Common myeloid progenitor, CD34-positive (primary cell): ENCODE data around the gene PPFIA3.
"Not testable (repeated sequence)": the region's sequence is repeated elsewhere in the genome, so short reads cannot be mapped to it uniquely, and the experiment has no call there.

Source experiments
- CTCF ChIA-PET: fragments of 350-600 bp; sonication (Branson Sonifier 250); formaldehyde crosslinking; loops from one replicate; lab custom pipeline; 2021; ENCODE audit warnings: antibody characterized with exemption; lab: Charles Lee
- POLR2A ChIA-PET: fragments of 350-600 bp; sonication (Branson Sonifier 250); formaldehyde crosslinking; loops from one replicate; lab custom pipeline; 2021; ENCODE audit warnings: antibody characterized with exemption; lab: Charles Lee
- DNase-seq, 3 donors: peaks; one replicate each; pipeline versions ENCODE4 v3.0.0 to v3.0.0-alpha.2; 2013
- H3K27ac ChIP-seq, 2 experiments: 1 replicate in 1 of 2; 2 replicates in 1 of 2; pipeline ENCODE4 v1.7.0; 2013; ENCODE audit warnings: inconsistent platforms in 2 of 2, low read length in 2 of 2, mild to moderate bottlenecking in 2 of 2, low read depth in 1 of 2, moderate library complexity in 1 of 2; ENCODE audit not compliant: severe bottlenecking in 2 of 2, insufficient read depth in 1 of 2, poor library complexity in 1 of 2
- H3K27me3 ChIP-seq, 5 experiments: replicated peaks in 2 of 5; 1 replicate in 3 of 5; 2 replicates in 2 of 5; pipeline versions ENCODE4 v1.6.1 to v1.7.0; 2013; ENCODE audit warnings: low read length in 4 of 5, mild to moderate bottlenecking in 2 of 5, moderate library complexity in 2 of 5, inconsistent platforms in 1 of 5; ENCODE audit not compliant: insufficient read depth in 5 of 5, control insufficient read depth in 4 of 5
- H3K36me3 ChIP-seq, 4 experiments: 1 replicate in 2 of 4; 2 replicates in 2 of 4; pipeline versions ENCODE4 v1.6.1 to v1.7.0; 2013; ENCODE audit warnings: low read length in 3 of 4, control low read depth in 1 of 4, mild to moderate bottlenecking in 1 of 4; ENCODE audit not compliant: control insufficient read depth in 4 of 4, insufficient read depth in 4 of 4
- H3K4me1 ChIP-seq, 4 experiments: 1 replicate in 3 of 4; 2 replicates in 1 of 4; pipeline versions ENCODE4 v1.6.1 to v1.7.1; 2013; ENCODE audit warnings: low read length in 3 of 4, mild to moderate bottlenecking in 3 of 4, control low read depth in 1 of 4, inconsistent platforms in 1 of 4, moderate library complexity in 1 of 4; ENCODE audit not compliant: control insufficient read depth in 4 of 4, insufficient read depth in 4 of 4; ENCODE audit errors: control extremely low read depth in 1 of 4
- H3K4me3 ChIP-seq, 7 experiments: 1 replicate in 4 of 7; 2 replicates in 3 of 7; pipeline versions ENCODE4 v1.5.1 to v1.7.0; 2013; ENCODE audit warnings: mild to moderate bottlenecking in 7 of 7, low read length in 6 of 7, moderate library complexity in 6 of 7, inconsistent platforms in 2 of 7, low read depth in 2 of 7, control low read depth in 1 of 7; ENCODE audit not compliant: insufficient read depth in 4 of 7, control insufficient read depth in 1 of 7; ENCODE audit errors: extremely low read depth in 1 of 7
- H3K9me3 ChIP-seq, 5 experiments: 1 replicate in 4 of 5; 2 replicates in 1 of 5; pipeline versions ENCODE4 v1.6.1 to v1.7.1; 2013; ENCODE audit warnings: low read length in 4 of 5, mild to moderate bottlenecking in 2 of 5, inconsistent platforms in 1 of 5, low read depth in 1 of 5, moderate library complexity in 1 of 5; ENCODE audit not compliant: control insufficient read depth in 4 of 5, insufficient read depth in 2 of 5; ENCODE audit errors: control extremely low read depth in 1 of 5
- WGBS: methylation state at CpG from one replicate; pipeline ENCODE4 v1.1.5; 2013; ENCODE audit not compliant: insufficient coverage; 5-methylcytosine and 5-hydroxymethylcytosine counted together

Gene PPFIA3

GRCh38 chr19:49182010-49182847 is 62.9 kb downstream of the PPFIA3 start:
- 96% methylated on average over 20 of the region's 20 CpGs for WGBS
- H3K4me3 ChIP-seq, H3K36me3 ChIP-seq, H3K9me3 ChIP-seq, DNase-seq, POLR2A ChIA-PET, H3K4me1 ChIP-seq, H3K27ac ChIP-seq, H3K27me3 ChIP-seq: not testable (repeated sequence)
- CTCF ChIA-PET, result interaction anchor here (0.5 kb wide), 1 partner anchor 12 kb away, joined by 3 read pairs; no protein-coding TSS in a partner anchor

GRCh38 chr19:49182848-49183375 is 63.6 kb downstream of the PPFIA3 start:
- no peak for DNase-seq
- Histone ChIP-seq H3K4me1 (no peaks in the 10 kb centered on the region), H3K9me3 (peaks cover 0 to 5% (median 2%) of the 10 kb centered on the region in 5 experiments), H3K27me3 (no peaks in the 10 kb centered on the region), H3K27ac (no peak overlapping the region), H3K36me3 (no peaks in the 10 kb centered on the region), H3K4me3 (no peak overlapping the region)
- ChIA-PET CTCF (interaction anchor here (0.5 kb wide), 1 partner anchor 12 kb away, joined by 3 read pairs; no protein-coding TSS in a partner anchor), POLR2A (no interaction called here)
- WGBS, result 95% methylated on average over 18 of the region's 26 CpGs

GRCh38 chr19:49186108-49186507 is 66.8 kb downstream of the PPFIA3 start:
- H3K27ac ChIP-seq, result no peak overlapping the region
- peaks cover 0 to 5% (median 2%) of the 10 kb centered on the region in 5 experiments for H3K9me3 ChIP-seq
- ChIA-PET CTCF (interaction anchor here (0.7 to 2.1 kb wide), 4 partner anchors 13 to 127 kb away, joined by 3 to 7 read pairs (median 3); no protein-coding TSS in a partner anchor), POLR2A (no interaction called here)
- DNase-seq, result no peak
- peaks cover 0 to 5% (median 1%) of the 10 kb centered on the region in 4 experiments for H3K4me1 ChIP-seq
- H3K36me3 ChIP-seq, result no peaks in the 10 kb centered on the region
- H3K4me3 ChIP-seq, result no peak overlapping the region
- H3K27me3 ChIP-seq, result no peaks in the 10 kb centered on the region
- 79% methylated on average over 5 of the region's 5 CpGs for WGBS

GRCh38 chr19:49188626-49189200 is 69.4 kb downstream of the PPFIA3 start:
- Histone ChIP-seq H3K27ac (no peak overlapping the region), H3K9me3 (peaks cover 0 to 5% (median 0%) of the 10 kb centered on the region in 5 experiments), H3K4me3 (no peak overlapping the region), H3K27me3 (peaks cover 0 to 2% (median 0%) of the 10 kb centered on the region in 5 experiments), H3K36me3 (no peaks in the 10 kb centered on the region), H3K4me1 (peaks cover 0 to 5% (median 1%) of the 10 kb centered on the region in 4 experiments)
- no peak for DNase-seq
- CTCF ChIA-PET, result interaction anchor here (1.3 kb wide), 1 partner anchor 91 kb away, joined by 4 read pairs; no protein-coding TSS in a partner anchor
- 98% methylated on average over 18 of the region's 21 CpGs for WGBS
- POLR2A ChIA-PET, result no interaction called here

GRCh38 chr19:49189259-49189658 is 69.9 kb downstream of the PPFIA3 start:
- H3K4me3 ChIP-seq, result no peak overlapping the region
- 68% methylated on average over 5 of the region's 5 CpGs for WGBS
- no peak overlapping the region for H3K27ac ChIP-seq
- peaks cover 0 to 5% (median 1%) of the 10 kb centered on the region in 4 experiments for H3K4me1 ChIP-seq
- H3K27me3 ChIP-seq, result peaks cover 0 to 2% (median 0%) of the 10 kb centered on the region in 5 experiments
- ChIA-PET CTCF (interaction anchor here (1.3 kb wide), 1 partner anchor 91 kb away, joined by 4 read pairs; no protein-coding TSS in a partner anchor), POLR2A (no interaction called here)
- peaks cover 0 to 5% (median 0%) of the 10 kb centered on the region in 5 experiments for H3K9me3 ChIP-seq
- no peaks in the 10 kb centered on the region for H3K36me3 ChIP-seq
- no peak for DNase-seq

- H3K27me3 ChIP-seq, result peaks cover 0 to 2% (median 0%) of the 10 kb centered on the region in 5 experiments
- ChIA-PET POLR2A (no interaction called here), CTCF (interaction anchor here (0.7 to 1.3 kb wide), 2 partner anchors 12 to 93 kb away, joined by 3 to 4 read pairs; no protein-coding TSS in a partner anchor)
- 95% methylated on average over 3 of the region's 3 CpGs for WGBS
- no peaks in the 10 kb centered on the region for H3K9me3 ChIP-seq
- no peak overlapping the region for H3K27ac ChIP-seq
- H3K4me1 ChIP-seq, result peaks cover 0 to 5% (median 1%) of the 10 kb centered on the region in 4 experiments
- DNase-seq, result no peak
- H3K36me3 ChIP-seq, result no peaks in the 10 kb centered on the region
- no peak overlapping the region for H3K4me3 ChIP-seq
These were observed 71.4 kb downstream of the PPFIA3 start for GRCh38 chr19:49190781-49191180.
